ENCODE data around the gene SAMD8. TPM values are rescaled to one million over a fixed set of nuclear protein-coding genes. Genes with fewer than 3 reads are reported as not detected.
"Not testable (repeated sequence)": the region's sequence is repeated elsewhere in the genome, so short reads cannot be mapped to it uniquely, and the experiment has no call there.

The SAMD8 gene
- total RNA-seq, 4 donors from 2014 or later, result 19.0 to 28.0 (median 27.5) TPM

GRCh38 chr10:75104842-75105241, 6.6 kb upstream of the SAMD8 start:
- intact Hi-C loops (cut with DNase I), result loop anchor here (5.0 kb wide), 1 partner anchor 683 kb away; no protein-coding TSS in a partner anchor
- Histone ChIP-seq H3K4me1 (peaks cover 6 to 15% (median 7%) of the 10 kb centered on the region in 4 donors), H3K9me3 (no peaks in the 10 kb centered on the region), H3K27ac (replicated peaks in 1 of 4) (no peak overlapping the region), H3K4me3 (no peak overlapping the region), H3K36me3 (no peaks in the 10 kb centered on the region), H3K27me3 (no peaks in the 10 kb centered on the region)
- no peak for DNase-seq (ENCODE audit: extremely low spot score)
- no peak for TF ChIP-seq EP300 (IDR thresholded peaks at IDR 0.05)
- TF ChIP-seq CTCF (IDR thresholded peaks at IDR 0.05), result no peak
- no peak for TF ChIP-seq POLR2AphosphoS5 (IDR thresholded peaks at IDR 0.05)
- TF ChIP-seq POLR2A (IDR thresholded peaks at IDR 0.05; ENCODE audit: low read depth), result no peak
- 62% methylated on average over 3 of the region's 3 CpGs for WGBS

DNA sequence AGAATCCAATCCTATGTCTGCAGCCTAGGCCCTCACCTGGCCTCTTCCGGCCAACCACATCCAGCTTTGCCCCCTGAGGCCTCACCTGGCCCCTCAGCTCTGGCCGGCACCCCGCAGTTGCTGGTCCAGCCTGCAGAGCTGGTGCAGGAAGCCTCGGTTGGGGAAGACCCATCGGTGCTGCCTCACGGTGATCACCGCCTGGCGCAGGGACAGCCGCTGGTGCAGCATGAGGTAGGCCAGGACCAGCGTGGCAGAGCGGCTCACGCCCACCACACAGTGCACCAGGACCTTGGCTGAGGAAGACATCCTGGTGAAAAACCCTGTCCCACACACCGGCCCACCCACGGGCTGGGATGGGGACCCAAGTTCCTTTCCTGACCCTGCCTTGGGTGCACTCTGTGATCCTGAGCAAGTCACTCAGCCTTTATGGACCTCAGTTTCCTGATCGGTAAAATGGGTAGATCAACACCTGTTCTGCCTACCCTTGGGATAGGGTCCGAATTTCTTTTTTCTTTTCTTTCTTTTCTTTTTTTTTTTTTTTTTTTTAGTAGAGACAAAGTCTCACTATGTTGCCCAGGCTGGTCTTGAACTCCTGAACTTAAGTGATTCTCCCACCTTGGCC, 5.8 kb upstream of the SAMD8 start:
- H3K9me3 ChIP-seq, result no peaks in the 10 kb centered on the region
- TF ChIP-seq POLR2AphosphoS5 (IDR thresholded peaks at IDR 0.05) (no peak), POLR2A (IDR thresholded peaks at IDR 0.05; ENCODE audit: low read depth) (no peak), EP300 (IDR thresholded peaks at IDR 0.05) (no peak), CTCF (IDR thresholded peaks at IDR 0.05) (no peak)
- no peak overlapping the region for H3K4me3 ChIP-seq
- peaks cover 5 to 17% (median 6%) of the 10 kb centered on the region in 4 donors for H3K4me1 ChIP-seq
- no peaks in the 10 kb centered on the region for H3K36me3 ChIP-seq
- intact Hi-C loops (cut with DNase I), result no loop called here
- 86% methylated on average over 8 of the region's 16 CpGs for WGBS
- H3K27ac ChIP-seq (replicated peaks in 1 of 4), result no peak overlapping the region
- no peak for DNase-seq (ENCODE audit: extremely low spot score)
- no peaks in the 10 kb centered on the region for H3K27me3 ChIP-seq

- no peaks in the 10 kb centered on the region for H3K27me3 ChIP-seq
- H3K4me1 ChIP-seq, result peaks cover 8 to 19% (median 9%) of the 10 kb centered on the region in 4 donors
- TF ChIP-seq EP300 (IDR thresholded peaks at IDR 0.05) (no peak), CTCF (IDR thresholded peaks at IDR 0.05) (no peak), POLR2AphosphoS5 (IDR thresholded peaks at IDR 0.05) (no peak), POLR2A (IDR thresholded peaks at IDR 0.05; ENCODE audit: low read depth) (no peak)
- WGBS, result 71% methylated on average over 8 of the region's 8 CpGs
- intact Hi-C loops (cut with DNase I), result no loop called here
- H3K27ac ChIP-seq (replicated peaks in 1 of 4), result no peak overlapping the region
- no peaks in the 10 kb centered on the region for H3K9me3 ChIP-seq
- no peak overlapping the region for H3K4me3 ChIP-seq
- no peak for DNase-seq (ENCODE audit: extremely low spot score)
- no peaks in the 10 kb centered on the region for H3K36me3 ChIP-seq
Observed at GRCh38 chr10:75106242-75106641, 5.2 kb upstream of the SAMD8 start.

- 93% methylated on average over 9 of the region's 9 CpGs for WGBS
- H3K27ac ChIP-seq (replicated peaks in 1 of 4); intact Hi-C loops (cut with DNase I); H3K4me3 ChIP-seq; H3K36me3 ChIP-seq; DNase-seq (ENCODE audit: extremely low spot score); H3K9me3 ChIP-seq; H3K27me3 ChIP-seq: not testable (repeated sequence)
- H3K4me1 ChIP-seq, result peaks cover 8 to 19% (median 9%) of the 10 kb centered on the region in 4 donors
Observed at GRCh38 chr10:75106891-75107290, 4.6 kb upstream of the SAMD8 start.

GRCh38 chr10:75107756-75108683, 3.4 kb upstream of the SAMD8 start:
- intact Hi-C loops (cut with DNase I), result no loop called here
- Histone ChIP-seq H3K36me3 (no peaks in the 10 kb centered on the region), H3K4me3 (no peak overlapping the region), H3K27me3 (no peaks in the 10 kb centered on the region), H3K4me1 (peaks cover 17 to 24% (median 19%) of the 10 kb centered on the region in 4 donors), H3K27ac (replicated peaks in 1 of 4) (no peak overlapping the region), H3K9me3 (no peaks in the 10 kb centered on the region)
- TF ChIP-seq EP300 (IDR thresholded peaks at IDR 0.05) (no peak), POLR2A (IDR thresholded peaks at IDR 0.05; ENCODE audit: low read depth) (no peak)
- DNase-seq (ENCODE audit: extremely low spot score), result peak; percentile 10
- WGBS, result 87% methylated on average over 19 of the region's 25 CpGs

Measured in esophagus muscularis mucosa (tissue), 4 donors.